Putamen (tissue), 1 donor: Measurements from ENCODE around the gene EXOSC5.
A peak's percentile ranks its signal among the peaks of the same experiment; 100 is the strongest.
"Not testable (repeated sequence)": the region's sequence is repeated elsewhere in the genome, so short reads cannot be mapped to it uniquely, and the experiment has no call there.

Experiments
- DNase-seq: peaks from one replicate; pipeline ENCODE4 v3.0.0-alpha.2; 2016; ENCODE audit warnings: low spot score

Gene EXOSC5

DNA sequence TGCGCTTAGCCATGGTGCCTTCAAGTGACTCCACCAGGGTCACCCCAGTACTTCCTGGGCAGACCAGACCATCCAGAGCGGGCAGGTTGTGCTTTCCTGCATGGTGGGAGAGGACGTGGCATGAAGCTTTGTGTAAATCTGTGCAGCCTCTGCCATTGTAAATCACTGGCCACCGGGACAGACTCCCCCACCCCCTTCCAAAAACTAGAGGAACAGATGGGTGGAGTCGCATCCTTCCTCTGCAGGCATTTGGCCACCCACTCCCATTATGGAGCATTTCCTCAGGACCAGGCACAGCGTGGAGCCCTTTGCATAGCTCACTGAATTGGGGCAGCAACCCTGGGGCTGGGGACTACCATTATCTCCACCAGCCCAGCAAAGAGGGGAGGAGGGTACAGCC is 8.6 kb upstream of the EXOSC5 start:
- DNase-seq: no peak

DNA sequence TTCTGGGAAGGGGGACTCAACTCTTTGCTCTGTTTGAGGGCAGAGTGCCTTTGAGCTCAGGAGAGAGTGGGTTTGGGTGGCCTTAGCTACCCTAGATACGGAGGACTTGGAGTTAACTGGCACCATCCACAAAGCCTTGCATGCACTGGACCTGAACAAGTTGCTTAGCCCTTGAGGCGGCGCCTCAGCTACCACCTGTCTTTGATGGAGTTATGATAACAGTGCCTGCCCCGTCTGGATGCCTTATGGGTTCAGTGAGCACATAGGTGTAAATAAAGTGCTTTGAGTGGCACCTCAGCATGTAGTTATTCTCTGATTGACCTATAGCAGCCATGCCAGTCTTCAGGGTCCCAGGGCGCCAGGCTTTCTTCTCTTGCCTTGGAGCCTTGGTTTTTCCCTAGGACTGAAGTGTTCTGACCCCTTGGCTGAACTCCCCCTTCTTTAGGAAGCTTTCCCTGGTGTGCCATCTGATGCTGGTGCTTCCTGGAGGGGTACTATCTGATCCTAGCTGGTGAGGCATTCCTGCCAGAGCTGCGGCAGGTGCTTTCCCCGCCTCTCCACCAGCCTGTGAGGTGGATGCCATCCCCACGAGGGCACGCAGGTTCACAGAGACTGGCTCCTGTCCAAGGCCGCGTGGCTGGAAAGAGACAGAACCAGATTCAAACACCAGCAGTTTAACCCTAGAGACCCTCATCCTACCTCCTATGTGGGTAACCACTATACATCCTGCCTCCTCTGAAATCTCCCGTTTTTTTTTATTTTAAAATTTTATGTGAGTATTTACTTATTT is 6.2 kb upstream of the EXOSC5 start:
- DNase-seq: no peak

- no peak for DNase-seq
Measured at GRCh38 chr19:41402010-41402409, 4.9 kb upstream of the EXOSC5 start.

DNA sequence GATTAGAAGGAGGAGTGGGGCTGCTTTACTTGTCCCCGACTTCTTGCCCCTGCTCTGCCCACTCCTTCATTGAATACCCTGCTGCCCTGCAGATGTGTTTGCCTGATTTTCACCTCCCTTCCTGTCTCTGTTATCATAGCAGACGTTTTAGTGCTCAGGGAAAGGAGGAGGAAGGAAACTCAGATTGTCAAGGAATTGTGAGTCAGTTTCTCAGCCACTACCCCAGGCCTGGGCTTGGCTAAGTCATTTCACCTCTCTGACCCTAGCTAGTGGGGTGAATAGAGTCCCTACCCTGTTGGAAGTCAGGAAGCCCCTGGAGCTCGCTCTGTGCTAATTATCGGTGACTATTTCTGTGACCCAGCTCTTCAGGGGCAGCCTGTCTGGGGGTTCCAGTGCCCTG is 4.3 kb upstream of the EXOSC5 start:
- no peak for DNase-seq

DNA sequence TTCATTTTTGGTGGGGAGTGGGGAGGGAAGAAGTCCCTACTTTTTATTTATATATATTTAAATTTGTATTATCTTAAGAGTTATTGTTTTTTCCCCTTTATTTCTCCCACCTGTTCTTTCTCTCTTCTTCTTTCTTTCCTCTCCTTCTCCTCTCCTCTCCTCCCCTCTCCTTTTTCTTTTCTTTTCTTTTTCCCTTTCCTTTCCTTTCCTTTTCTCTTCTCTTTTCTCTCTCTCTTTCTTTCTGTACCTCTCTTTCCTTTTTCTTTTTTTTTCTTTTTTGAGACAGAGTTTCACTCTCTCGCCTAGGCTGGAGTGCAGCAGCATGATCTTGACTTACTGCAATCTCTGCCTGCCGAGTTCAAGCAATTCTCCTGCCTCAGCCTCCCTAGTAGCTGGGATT is 2.4 kb upstream of the EXOSC5 start:
- no peak for DNase-seq

DNA sequence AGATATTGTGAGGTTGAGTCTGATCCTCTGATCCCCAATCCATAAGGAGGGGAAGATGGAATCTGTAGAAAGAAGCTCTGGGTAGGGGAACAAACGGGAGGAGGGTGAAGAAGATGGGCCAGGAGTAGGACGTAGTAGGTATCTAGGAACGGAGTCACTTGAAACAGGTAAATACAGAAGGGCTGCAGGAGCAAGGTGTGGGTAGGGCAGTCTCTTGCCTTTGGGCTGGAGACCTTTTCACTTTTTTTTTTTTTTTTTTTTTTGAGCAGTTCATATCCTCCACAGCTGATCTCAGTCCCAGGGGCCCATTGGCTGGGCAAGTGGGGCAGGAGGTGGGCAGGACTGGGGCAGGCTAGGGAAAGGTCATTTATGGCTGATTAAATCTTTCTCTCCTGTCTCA is 1.9 kb upstream of the EXOSC5 start:
- no peak for DNase-seq

- DNase-seq: no peak
Measured at GRCh38 chr19:41398598-41398997, 1.4 kb upstream of the EXOSC5 start.

- DNase-seq: no peak
Measured at GRCh38 chr19:41398050-41398418, 875 bp upstream of the EXOSC5 start.

GRCh38 chr19:41395355-41395754 is 1.8 kb downstream of the EXOSC5 start:
- no peak for DNase-seq

- DNase-seq: no peak
Measured at GRCh38 chr19:41392775-41393174, 4.4 kb downstream of the EXOSC5 start.

DNA sequence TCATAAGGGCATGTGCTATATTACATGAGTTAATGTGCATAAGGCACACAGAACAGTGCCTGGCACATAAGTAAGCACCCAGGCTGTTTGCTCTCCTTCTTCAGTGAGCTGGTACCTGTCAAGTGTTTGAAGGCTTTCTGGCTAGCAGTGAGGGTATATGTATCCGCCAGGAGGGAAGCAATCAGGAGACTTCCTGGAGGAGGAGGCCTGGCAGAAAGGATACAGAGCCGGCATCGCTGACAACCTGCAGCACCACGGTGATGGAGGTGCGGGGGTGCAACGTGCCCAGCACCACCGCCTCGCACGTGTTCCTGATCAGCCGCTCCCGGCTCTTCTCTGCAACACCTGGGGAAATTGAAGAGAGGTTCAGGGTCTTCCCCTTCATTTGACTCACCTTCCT is 5.5 kb downstream of the EXOSC5 start:
- no peak for DNase-seq

- no peak for DNase-seq
Measured at GRCh38 chr19:41386442-41386841, 10.7 kb downstream of the EXOSC5 start.

DNA sequence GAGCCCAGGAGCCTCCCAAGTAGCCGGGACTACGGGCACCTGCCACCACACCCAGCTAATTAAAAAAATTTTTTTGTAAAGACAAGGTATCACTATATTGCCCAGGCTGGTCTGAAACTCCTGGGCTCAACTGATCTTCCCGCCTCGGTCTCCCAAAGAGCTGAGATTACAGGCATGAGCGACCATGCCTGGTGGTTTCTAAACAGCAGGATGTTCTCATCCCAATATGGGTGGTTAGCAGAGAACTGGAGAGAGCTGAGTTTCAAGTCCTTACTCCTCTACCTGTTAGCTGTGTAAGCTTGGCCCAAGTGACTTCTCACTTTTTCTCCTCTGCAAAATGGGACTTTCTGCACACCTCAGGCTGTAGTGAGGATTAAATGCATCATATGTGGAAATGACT is 12.8 kb downstream of the EXOSC5 start:
- DNase-seq: no peak

DNA sequence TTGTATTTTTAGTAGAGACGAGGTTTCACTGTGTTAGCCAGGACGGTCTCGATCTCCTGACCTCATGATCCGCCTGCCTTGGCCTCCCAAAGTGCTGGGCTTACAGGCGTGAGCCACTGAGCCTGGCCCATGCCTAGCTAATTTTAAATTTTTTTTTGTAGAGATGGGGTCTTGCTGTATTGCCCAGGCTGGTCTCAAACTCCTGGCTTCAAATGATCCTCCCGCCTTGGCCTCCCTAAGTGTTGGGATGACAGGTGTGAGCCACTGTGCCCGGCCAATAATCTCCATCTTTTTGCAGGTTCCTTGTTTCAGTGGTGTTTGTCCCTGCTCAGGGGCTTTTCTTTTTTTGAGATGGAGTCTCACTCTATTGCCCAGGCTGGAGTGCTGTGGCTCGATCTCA is 15.6 kb downstream of the EXOSC5 start:
- DNase-seq: not testable (repeated sequence)

DNA sequence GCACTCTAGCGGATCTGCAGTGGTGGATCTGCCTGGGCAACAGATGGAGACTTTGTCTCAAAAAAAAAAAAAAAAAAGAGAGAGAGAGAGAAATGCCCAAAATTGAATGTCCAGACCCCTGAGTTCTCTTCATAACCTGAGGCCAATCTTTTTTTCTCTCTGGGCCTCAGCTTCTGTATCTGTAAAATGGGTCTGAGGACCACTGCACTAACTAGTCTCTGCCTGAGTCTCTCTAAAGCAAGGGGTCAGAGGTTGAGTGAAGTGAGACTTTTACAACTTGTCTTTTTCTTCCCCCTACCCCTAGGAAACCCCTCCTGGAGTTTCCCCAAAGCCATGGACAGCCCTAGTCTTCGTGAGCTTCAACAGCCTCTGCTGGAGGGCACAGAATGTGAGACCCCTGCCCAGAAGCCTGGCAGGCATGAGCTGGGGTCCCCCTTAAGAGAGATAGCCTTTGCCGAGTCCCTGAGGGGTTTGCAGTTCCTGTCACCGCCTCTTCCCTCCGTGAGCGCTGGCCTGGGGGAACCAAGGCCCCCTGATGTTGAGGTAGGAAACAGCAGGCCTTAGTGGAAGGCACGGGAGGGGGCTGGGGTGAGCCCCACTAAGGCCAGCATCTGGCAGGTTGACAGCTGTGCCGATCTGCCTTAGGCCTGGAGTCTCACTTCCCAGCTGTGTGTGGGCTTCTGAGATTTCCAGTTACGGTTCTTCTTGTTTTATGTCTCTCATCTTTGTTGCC is 19.0 kb downstream of the EXOSC5 start:
- DNase-seq: no peak

- DNase-seq: no peak
Measured at GRCh38 chr19:41376998-41377365, 20.2 kb downstream of the EXOSC5 start.

- no peak for DNase-seq
Measured at GRCh38 chr19:41376241-41376997, 20.7 kb downstream of the EXOSC5 start, which contains the start of gene TMEM91. TSS of gene TMEM91 (plus strand) at chr19:41376533. CDS start at chr19:41378310, 1,777 bp downstream.

DNA sequence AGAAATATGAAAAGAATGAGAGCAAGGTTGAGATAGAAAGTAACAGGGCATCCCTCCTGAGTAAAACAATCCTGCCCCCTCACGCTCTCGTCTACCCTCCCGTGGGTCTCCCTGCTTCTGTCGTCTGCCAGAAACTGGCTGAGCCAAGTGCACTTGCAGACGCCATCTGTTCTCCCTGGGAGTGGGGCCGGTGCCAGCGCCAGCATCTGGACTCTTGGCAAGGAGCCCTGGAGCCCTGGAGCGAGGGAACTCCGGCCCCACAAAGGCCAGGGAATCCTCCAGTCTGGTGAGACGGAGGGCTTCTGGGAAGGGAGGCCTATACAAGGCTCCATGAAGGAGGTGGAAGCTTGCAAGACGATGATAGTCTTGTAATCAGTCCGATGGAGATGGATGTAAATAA is 23.2 kb downstream of the EXOSC5 start:
- peak; percentile 66 for DNase-seq

DNA sequence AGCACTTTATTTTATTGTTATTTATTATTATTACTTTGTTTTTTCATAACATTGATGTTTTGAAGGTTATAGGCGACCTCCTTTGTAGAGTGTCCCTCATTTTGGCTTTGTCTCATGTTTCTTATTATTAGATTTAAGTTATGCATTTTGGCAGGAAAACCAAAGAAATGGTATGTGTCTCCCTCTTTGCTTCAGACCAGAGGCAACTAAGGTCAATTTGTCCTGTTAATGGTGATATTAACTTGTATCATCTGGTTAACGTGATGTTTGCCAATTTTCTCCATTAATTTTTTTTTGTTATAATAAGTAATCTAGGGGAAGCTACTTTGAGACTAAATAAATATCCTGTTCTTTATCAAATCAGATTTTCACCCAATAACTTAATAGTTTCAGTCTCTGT is 24.7 kb downstream of the EXOSC5 start:
- no peak for DNase-seq

DNA sequence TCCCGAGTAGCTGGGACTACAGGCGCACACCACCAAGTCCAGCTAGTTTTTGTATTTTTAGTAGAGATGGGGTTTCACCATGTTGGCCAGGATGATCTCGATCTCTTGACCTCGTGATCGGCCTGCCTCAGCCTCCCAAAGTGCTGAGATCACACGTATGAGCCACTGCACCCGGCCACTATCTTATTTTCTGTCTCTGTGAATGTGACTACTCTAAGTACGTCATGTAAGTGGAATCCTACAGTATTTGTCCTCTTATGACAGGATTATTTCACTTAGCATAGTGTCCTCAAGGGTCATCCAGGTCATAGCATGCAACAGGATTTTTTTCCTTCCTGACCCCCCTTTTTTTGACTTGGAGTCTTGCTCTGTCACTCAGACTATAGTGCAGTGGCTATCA is 25.6 kb downstream of the EXOSC5 start:
- no peak for DNase-seq

GRCh38 chr19:41371119-41371518 is 26.0 kb downstream of the EXOSC5 start:
- not testable (repeated sequence) for DNase-seq

DNA sequence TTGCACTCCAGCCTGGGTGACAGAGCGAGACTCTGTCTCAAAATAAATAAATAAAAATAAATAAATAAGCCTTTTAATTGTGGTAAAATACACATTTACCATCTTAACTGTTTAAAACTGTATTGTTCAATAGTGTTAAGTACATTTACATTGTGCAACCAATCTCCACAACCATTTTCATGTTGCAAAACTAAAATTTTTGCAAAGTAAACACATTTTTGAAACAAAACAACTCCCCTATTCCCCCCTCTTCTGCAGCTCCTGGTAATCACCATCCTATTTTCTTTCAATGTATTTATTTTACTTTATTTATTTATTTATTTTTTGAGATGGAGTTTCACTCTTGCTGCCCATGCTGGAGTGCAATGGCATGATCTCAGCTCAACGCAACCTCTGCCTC is 27.4 kb downstream of the EXOSC5 start:
- no peak for DNase-seq

DNA sequence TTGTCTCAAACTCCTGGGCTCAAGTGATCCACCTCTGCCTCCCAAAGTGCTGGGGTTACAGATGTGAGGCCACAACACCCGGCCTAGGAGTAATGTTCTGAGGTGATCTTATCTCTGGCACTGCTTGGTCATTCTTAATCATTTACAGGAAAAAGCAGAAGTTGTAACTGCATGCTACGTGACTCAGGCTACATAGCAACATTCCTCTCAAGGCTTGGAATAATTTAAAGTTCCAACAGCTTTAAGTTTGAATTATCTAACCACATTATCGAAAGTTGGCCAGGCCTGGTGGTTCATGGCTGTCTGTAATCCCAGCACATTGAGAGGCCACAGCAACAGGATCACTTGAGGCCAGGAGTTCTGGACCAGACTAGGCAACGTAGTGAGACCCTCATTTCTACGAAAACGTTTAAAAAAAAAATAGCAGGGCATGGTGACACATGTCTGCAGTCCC is 29.3 kb downstream of the EXOSC5 start:
- no peak for DNase-seq
